NOMO-1 (cell line): Measurements from ENCODE around the gene LMNB1.
"Not testable (repeated sequence)": the region's sequence is repeated elsewhere in the genome, so short reads cannot be mapped to it uniquely, and the experiment has no call there.

Experiments used
- DNase-seq, 2 experiments: peaks; one replicate each; lab custom pipeline; 2025; ENCODE audit not compliant: unreplicated experiment in 2 of 2; lab: John Stamatoyannopoulos, UW

LMNB1 gene

DNA sequence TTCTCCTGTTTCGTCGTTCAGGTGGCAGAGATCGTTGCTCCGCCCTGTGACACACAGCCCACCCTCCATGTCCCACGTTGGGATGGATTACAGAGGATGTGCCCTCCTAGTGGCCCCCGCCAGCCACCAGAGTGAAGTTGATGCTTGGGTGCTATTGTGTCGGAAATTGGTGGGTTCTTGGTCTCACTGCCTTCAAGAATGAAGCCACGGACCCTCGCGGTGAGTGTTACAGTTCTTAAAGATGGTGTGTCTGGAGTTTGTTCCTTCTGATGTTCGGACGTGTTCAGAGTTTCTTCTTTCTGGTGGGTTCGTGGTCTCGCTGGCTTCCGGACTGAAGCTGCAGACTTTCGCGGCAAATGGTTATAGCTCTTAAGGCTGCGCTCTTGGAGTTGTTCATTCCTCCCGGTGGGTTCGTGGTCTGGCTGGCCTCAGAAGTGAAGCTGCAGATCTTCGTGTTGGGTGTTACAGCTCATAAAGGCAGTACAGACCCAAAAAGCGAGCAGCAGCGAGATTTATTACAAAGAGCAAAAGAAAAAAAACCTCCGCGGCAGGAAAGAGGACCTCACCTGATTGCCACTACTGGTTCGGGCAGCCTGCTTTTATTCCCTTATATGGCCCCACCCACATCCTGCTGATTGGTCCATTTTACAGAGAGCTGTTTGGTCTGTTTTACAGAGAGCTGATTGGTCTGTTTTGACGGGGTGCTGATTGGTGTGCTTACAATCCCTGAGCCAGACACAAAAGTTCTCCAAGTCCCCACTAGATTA is 76.8 kb downstream of the LMNB1 start:
- not testable (repeated sequence) for DNase-seq

- DNase-seq, result no peak
Measured at GRCh38 chr5:126854526-126855110, 77.7 kb downstream of the LMNB1 start.

DNA sequence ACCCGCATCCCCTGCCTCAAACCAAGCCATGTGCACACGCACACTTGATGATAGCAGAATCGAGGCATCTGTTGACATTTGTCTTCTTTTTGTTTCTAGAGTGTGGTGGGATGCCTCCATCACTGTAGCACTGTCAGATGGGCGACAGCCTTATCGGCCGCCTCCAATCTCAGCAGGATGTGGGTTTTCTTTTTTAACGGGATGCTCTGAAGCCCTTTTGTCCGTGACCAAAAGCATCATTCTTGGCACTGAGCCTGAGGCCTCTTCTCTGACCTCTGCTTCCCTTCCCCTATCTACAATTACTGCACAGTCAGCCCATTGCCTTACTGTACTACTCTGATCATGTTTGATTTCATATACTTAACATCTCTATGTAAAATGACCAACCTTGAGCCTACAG is 78.3 kb downstream of the LMNB1 start:
- no peak for DNase-seq

- no peak for DNase-seq
Measured at GRCh38 chr5:126857472-126858410, 80.8 kb downstream of the LMNB1 start.

DNA sequence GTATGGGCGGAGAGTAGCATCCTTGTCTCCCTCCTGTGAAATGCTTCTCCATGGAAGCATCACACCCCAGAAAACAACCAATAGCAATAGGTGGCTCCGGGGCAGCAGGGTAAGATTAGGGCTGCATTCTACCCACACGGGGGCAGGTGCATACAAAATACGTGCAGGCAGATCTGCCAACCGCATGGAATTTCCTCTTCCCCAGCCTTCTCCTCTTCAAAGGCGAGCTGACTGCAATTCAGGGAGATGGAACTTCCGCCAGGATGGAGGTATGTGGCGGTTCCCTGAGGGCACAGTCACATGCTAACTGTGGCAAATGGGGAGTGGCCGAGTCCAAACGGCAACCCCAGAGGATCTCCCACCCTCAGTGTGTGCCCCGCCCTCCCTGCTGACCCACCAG is 81.5 kb downstream of the LMNB1 start:
- no peak for DNase-seq

- no peak for DNase-seq
Measured at GRCh38 chr5:126863402-126863801, 86.5 kb downstream of the LMNB1 start.

DNA sequence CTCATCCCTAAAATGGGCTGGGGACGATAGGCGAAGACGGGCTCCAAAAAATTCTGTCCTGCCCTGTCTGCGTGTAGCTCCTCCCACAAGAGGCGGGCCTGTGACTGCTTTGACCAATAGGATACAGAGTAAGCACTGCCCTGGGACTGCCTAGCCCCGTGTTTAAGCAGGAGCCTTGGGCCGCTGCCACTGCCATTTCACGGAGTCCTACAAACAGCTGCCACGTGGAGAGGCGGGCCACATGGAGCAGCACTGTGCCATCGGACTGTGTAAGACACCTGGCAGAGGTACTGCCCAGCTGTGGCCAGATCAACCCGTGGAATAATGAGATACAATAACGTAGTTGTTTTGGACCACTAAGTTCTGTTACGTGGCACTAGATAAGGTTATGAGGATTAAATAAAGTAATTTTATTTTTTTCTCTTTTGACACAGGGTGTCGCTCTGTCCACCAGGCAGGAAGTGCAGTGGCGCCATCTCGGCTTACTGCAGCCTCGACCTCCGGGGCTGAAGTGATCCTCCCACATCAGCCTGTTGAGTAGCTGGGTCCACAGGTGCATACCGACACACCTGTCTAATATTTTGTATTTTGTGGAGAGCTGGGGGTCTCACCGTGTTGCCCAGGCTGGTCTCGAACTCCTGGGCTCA is 87.2 kb downstream of the LMNB1 start:
- DNase-seq, result no peak

DNA sequence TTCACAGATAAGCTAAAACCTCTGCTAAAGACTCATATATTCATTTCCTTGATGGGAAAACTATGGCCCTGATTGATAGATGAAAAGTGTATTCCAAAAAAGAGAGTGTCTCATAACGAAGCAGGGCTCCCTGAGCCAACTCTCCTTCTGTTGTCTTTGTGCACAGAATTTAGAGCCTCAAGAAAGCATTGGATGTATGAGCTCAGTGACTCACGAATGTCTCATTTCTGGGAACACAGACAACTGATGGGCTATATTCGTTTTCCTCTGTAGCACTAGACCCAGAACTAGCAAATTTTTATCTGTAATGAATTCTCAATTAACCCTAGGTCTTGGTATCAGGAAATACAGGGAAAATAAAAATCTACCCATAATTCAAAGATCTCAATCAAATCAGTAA is 88.4 kb downstream of the LMNB1 start:
- no peak for DNase-seq

DNA sequence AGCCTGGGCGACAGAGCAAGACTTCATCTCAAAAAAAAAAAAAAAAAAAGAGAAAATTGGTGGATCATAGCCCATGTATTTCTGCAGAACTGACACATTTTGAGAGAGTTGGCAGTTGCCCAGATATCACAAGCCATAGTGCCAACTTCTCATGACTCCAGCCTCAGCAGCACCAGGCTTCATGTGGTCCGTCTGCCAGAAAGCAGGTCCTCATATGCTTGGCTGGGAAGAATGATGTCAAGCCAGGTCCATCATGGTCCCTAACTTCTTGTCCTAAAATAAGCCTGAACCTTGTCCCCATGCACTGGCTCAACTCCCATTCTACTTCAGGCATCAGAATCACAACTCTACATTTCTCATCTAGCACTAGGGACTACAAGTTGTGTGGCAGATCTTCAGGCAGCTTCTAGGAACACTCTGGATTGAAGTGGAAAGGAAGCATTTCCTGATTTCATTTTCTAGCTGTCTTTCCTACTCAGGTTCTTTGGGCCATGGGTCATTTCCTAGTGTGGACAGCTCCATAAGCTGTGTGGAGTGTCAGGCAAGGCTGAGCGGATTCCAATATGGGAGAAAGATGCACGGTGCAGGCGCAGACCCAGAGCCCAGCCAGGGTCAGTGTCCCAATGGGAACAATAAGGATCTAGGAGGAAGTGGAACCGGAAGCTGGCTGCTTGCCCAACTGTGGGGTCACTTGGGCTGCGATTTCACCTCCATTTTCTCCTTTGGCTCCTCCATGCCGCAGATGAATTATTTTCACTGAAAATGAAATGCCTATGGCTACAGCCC is 90.1 kb downstream of the LMNB1 start:
- no peak for DNase-seq

DNA sequence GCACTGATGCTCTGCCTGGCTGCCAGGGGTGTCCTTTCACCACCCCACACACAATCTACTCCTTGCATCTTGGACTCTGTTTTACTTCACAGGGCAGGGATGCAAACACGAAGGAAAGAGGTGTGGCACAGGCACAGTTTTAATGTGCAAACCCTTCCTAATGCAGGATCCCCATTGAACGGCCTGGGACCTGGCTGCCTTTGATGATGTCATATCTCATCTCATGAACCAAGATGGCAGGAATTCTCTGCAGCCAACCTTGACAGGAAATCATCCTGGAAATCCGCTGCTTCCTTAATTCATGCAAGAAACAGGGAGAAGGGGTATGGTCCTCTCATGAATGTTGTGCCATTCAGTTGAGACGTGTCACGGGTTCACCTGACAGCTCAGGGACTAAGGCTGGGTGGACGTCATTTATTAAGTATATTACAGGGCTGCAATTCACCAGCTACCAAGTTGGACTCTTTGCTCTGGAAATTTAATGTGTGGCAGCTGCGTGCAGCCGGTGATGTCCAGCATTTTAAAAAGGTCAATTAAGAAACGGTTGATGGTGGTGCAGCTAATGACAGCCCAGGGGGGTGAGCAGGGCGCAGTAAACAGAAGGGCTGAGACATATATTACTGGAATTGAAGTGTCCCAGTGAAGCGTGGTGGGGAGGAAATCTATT is 91.5 kb downstream of the LMNB1 start:
- DNase-seq, result no peak

- no peak for DNase-seq
Measured at GRCh38 chr5:126869005-126869451, 92.1 kb downstream of the LMNB1 start.

GRCh38 chr5:126871441-126871840 is 94.5 kb downstream of the LMNB1 start:
- DNase-seq, result peak; percentile 26 to 52

DNA sequence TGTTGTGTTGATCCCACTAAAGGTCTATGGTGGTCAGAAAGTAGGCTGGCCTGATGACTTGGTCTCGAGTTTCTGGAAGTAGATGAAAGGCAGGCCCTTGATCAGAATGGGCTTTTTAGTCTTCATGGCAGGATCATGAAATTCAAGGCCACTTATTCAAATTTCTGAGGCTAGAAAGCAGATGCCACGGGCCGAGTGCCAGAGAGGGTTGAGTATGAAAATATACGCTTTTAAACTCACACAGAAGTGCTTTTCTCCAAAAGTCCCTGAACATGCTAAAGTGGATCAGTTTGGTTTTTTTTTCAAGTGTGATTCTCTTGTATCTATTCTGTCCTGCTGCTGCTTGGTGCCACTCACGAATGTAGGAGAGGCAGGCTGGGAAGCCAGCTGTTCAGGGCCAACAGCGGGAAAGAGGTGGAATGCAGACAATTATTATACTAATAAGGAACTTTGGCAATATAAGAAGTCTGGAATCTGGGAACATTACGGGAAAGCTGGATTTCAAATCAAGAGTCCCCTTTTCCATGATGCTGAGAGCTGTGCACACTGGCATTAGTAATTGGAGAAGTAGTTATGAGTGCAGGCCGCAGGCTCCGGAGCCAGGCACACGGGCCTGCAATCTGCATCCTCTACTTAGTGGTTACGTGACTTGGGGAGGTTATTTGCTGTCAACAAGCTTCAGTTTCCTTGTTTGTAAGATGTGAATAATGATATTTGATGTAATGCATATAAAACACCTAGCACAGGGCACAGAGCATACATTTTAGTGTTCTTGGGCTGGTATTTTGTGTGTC is 95.8 kb downstream of the LMNB1 start:
- no peak for DNase-seq

GRCh38 chr5:126875303-126875785 is 98.4 kb downstream of the LMNB1 start:
- DNase-seq, result no peak

DNA sequence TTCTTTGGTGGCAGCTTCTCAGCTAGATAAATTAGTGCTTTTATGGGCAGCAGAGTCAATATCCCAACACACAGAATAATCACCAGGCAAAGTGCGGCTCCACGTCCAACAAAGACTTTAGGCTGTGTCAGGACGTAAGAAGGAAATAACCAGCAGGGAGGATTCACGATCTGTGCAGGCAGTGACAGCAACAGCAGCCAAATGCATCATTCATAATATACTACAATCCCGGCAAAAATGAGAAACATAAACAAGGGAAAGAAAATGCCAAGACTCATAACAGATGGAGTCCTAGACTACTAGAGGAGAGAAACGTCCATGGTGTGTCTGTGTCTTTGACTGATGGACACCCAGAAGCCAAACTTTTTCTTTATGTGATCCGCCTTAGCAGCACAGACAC is 100.7 kb downstream of the LMNB1 start:
- DNase-seq, result no peak

- DNase-seq, result no peak
Measured at GRCh38 chr5:126878085-126878484, 101.1 kb downstream of the LMNB1 start.

DNA sequence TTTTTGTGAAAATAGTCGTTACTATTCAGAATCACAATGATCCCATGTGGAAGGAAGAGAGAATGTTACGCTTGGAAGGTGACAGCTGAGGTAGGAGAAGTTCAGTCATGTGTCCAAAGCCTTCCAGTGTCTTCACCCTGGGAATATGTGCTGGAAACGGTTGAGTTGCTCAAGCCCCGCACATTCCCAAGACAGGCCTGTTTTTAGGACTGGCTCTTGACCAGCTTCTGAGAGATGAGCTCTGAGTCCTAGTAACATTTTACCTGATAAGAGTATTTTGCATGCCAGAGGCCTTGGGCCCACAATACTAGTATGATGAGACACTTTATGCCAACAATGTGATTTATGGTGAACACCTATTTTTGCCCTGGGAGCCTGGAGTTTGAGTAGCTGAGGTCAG is 101.7 kb downstream of the LMNB1 start:
- no peak for DNase-seq

- DNase-seq, result no peak
Measured at GRCh38 chr5:126881821-126882600, 105.1 kb downstream of the LMNB1 start.
